Activated CD8-positive, alpha-beta memory T cell treated with anti-CD3 and anti-CD28 coated beads, Interleukin-2, amount 10 ng/mL, durations not matched to agents 7 days and 5 days (primary cell): Measurements from ENCODE around the gene MCL1. TPM values are rescaled to one million over a fixed set of nuclear protein-coding genes. Genes with fewer than 3 reads are reported as not detected.

ENCODE experiments used
- ATAC-seq: fragments of 150-1000 bp; cut with Tn5 transposase; one replicate; pipeline ENCODE4 v1.10.0; 2021; ENCODE audit warnings: moderate library complexity
- CTCF ChIA-PET: fragments of 350-600 bp; sonication (Branson Sonifier 250); formaldehyde crosslinking; loops from one replicate; lab custom pipeline; 2021; ENCODE audit warnings: antibody characterized with exemption; lab: Charles Lee
- DNase-seq: peaks from one replicate; pipeline ENCODE4 v3.0.0-alpha.2; 2020
- H3K27ac Mint-ChIP-seq: one replicate; pipeline ENCODE4 v1.8.0; 2021; ENCODE audit warnings: mild to moderate bottlenecking, mixed read lengths
- H3K27me3 Mint-ChIP-seq: one replicate; pipeline ENCODE4 v1.8.0; 2021; ENCODE audit warnings: mixed read lengths
- H3K36me3 Mint-ChIP-seq: one replicate; pipeline ENCODE4 v1.8.0; 2021; ENCODE audit warnings: mild to moderate bottlenecking, mixed read lengths
- H3K4me1 Mint-ChIP-seq: one replicate; pipeline ENCODE4 v1.8.0; 2021; ENCODE audit warnings: mixed read lengths
- H3K4me3 Mint-ChIP-seq: one replicate; pipeline ENCODE4 v1.8.0; 2021; ENCODE audit warnings: mild to moderate bottlenecking, moderate library complexity, mixed read lengths
- H3K9me3 Mint-ChIP-seq: one replicate; pipeline ENCODE4 v1.8.0; 2022; ENCODE audit warnings: low read depth, mixed read lengths
- microRNA-seq: library from miRNA; unstranded; fragments of <30 nt; microRNA quantifications from one replicate; pipeline ENCODE4 v1.2.0, GENCODE V29; 2022
- total RNA-seq, 2 experiments: library from RNA; stranded (reverse); gene quantifications; one replicate each; pipeline ENCODE4 v1.2.3, GENCODE V29; 2021

MCL1 gene
- total RNA-seq, 2 experiments from 2014 or later = 373 to 408 TPM

DNA sequence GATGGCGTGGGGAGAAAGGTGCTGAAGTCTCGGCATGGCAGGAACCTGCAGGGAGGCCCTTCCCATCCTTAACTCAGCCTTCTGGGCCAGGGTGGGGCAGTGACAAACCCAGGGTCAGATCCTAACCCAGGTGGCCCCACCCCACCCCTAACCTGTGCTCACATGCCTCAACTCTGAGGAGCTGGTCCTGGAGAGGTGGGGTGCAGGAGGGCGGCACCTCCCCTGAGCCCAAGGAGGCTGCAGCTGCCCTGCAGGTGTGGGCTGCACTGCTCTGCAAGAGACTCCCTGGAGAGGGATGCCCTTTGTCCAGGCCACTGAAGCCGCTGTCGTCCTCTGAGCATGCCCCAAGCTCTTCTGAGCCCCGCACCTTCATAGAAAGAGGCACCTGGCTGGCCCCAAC is 45.4 kb downstream of the MCL1 start:
- Mint-ChIP-seq H3K27me3 (no peaks in the 10 kb centered on the region), H3K4me1 (no peaks in the 10 kb centered on the region), H3K27ac (no peak overlapping the region), H3K9me3 (no peaks in the 10 kb centered on the region), H3K36me3 (no peaks in the 10 kb centered on the region), H3K4me3 (no peak overlapping the region)
- no peak for DNase-seq
- CTCF ChIA-PET = interaction anchor here (1.0 to 3.1 kb wide), 5 partner anchors 15 to 54 kb away, joined by 3 to 27 read pairs (median 4); partner anchors contain the start of genes ADAMTSL4 and FALEC
- ATAC-seq = no peak

DNA sequence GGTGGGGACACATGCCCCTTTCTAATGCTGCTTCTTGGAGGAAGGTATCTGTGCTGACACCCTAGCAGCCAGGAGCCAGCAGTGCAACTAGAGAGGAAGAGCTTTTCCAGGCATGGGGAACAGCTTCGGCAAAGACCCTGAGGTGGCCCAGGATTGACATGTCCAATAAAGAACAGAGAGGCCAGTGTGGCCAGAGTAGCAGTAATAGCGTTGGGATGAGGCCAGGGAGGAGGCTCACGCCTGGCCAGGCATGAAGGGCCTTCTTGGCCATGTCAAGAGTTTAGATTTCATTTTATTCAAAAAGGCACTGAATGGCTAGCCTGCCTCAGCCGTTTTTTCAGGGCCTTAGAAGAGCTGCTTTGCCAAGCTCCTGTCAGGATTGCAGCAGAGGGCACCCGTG is 46.5 kb downstream of the MCL1 start:
- Mint-ChIP-seq H3K4me1 (no peaks in the 10 kb centered on the region), H3K9me3 (no peaks in the 10 kb centered on the region), H3K4me3 (no peak overlapping the region), H3K36me3 (no peaks in the 10 kb centered on the region), H3K27me3 (no peaks in the 10 kb centered on the region), H3K27ac (no peak overlapping the region)
- DNase-seq = no peak
- CTCF ChIA-PET = interaction anchor here (0.7 to 3.1 kb wide), 33 partner anchors 9 to 307 kb away, joined by 3 to 27 read pairs (median 4); partner anchors contain the start of genes ADAMTSL4, CA14, ECM1 and ENSA
- no peak for ATAC-seq

DNA sequence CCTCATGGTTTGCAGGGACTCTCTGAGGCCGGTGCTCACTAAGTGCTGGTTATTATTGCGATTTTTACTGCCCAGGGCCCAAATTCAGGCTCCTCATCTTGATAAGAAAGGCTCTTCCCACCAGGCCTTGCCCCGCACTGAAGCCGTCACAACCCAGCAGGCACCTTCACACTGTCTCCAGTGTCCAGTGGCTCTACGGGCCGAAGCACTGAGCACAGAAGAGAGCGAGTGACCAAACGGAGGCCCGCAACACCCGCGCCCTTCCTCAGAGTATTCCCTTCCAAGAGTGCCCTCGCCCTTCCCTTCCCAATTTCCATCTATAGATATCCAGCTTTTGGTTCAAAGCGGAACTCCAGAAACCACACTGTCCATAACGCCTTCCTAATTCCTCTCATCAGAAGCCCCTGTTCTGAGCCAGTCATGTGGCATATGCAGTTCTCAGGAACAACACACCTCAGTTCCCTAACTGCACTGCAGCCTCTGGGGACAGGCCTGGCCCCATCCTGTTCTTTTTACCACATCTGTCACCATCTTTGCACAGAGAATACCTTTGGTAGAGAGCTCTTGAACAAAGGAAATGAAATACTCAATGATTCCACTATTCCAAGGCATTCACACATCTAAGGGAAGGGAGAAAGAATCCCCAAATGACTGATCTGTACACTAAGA is 48.8 kb downstream of the MCL1 start:
- Mint-ChIP-seq H3K36me3 (no peaks in the 10 kb centered on the region), H3K4me1 (no peaks in the 10 kb centered on the region), H3K27me3 (no peaks in the 10 kb centered on the region), H3K4me3 (no peak overlapping the region), H3K9me3 (no peaks in the 10 kb centered on the region), H3K27ac (no peak overlapping the region)
- no peak for ATAC-seq
- DNase-seq = no peak
- CTCF ChIA-PET = interaction anchor here (0.6 to 3.1 kb wide), 8 partner anchors 14 to 685 kb away, joined by 3 to 27 read pairs (median 5); partner anchors contain the start of genes ADAMTSL4 and FALEC

DNA sequence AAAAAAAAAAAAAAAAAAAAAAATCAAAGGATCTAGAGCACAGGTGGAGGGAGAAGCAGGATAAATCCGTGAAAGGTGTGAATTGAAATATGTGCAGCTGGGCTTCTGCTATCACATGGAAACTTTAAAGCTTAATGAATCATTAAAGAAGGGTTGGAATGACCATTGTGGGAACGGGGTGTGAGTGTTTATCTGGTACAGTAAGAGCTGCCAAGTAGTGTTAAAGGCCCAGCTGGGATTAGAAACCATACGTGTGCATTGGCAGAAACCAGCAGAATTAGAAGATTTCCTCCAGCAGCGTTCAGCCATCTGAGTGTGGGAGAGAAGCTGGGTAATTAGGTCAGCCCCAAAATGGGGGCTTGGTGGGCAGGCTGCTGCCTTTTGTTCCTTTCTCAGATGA is 50.4 kb downstream of the MCL1 start:
- Mint-ChIP-seq H3K27ac (no peak overlapping the region), H3K27me3 (no peaks in the 10 kb centered on the region), H3K4me3 (no peak overlapping the region), H3K4me1 (no peaks in the 10 kb centered on the region), H3K36me3 (no peaks in the 10 kb centered on the region), H3K9me3 (no peaks in the 10 kb centered on the region)
- no peak for DNase-seq
- CTCF ChIA-PET = interaction anchor here (0.9 to 2.8 kb wide), 3 partner anchors 11 to 273 kb away, joined by 3 to 12 read pairs (median 3); no protein-coding TSS in a partner anchor
- ATAC-seq = no peak

DNA sequence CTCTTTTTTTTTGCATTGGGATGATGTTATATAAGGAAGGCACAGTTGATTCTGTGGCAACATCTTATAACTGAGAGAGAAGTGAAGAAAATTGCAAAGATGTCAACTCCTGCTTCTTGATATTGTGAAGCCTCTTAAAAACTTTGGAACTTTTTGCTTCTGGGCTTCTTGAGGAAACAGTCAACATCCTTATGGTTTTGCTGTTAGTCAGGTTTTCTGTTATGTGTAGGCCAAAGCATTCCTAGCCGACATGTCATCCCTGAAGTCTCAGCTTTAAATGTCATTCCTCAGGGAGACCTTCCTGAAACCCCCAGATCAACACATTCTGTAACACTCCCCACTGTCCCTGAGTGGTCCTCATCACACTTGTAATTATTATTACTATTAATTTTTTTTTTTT is 51.2 kb downstream of the MCL1 start:
- Mint-ChIP-seq H3K4me3 (no peak overlapping the region), H3K36me3 (no peaks in the 10 kb centered on the region), H3K4me1 (no peaks in the 10 kb centered on the region), H3K27me3 (no peaks in the 10 kb centered on the region), H3K9me3 (no peaks in the 10 kb centered on the region), H3K27ac (no peak overlapping the region)
- CTCF ChIA-PET = interaction anchor here (2.8 kb wide), 1 partner anchor 272 kb away, joined by 12 read pairs; no protein-coding TSS in a partner anchor
- DNase-seq (no peak), ATAC-seq (no peak)

DNA sequence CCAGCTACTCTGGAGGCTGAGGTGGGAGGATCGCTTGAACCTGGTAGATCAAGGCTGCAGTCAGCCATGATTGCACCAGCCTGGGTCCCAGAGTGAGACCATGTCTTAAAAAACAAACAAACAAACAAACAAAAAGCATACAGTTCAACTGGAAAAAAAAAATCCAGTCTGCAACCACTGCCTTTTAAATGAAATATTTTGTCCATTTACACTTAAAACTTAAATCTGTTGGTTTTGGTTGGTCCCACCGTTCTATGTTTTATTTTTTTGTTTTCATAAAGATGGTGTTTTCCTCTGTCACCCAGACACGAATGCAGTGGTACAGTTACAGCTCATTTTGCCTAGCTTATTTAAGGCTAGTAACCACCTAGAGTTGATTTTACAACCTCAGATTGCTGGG is 54.1 kb downstream of the MCL1 start:
- ATAC-seq (no peak), DNase-seq (no peak)
- Mint-ChIP-seq H3K4me1 (peaks cover 5% of the 10 kb centered on the region), H3K9me3 (no peaks in the 10 kb centered on the region), H3K36me3 (no peaks in the 10 kb centered on the region), H3K27me3 (no peaks in the 10 kb centered on the region), H3K27ac (no peak overlapping the region), H3K4me3 (no peak overlapping the region)
- CTCF ChIA-PET = interaction anchor here (1.1 kb wide), 1 partner anchor 10 kb away, joined by 3 read pairs; the partner anchor contains the start of gene FALEC

Small RNA genes within 50 kb of the gene (microRNA-seq; reads per million reads assigned to microRNA genes)
- gene MIR4257 = not detected

Other genes with a start within 250 kb of the MCL1 start
- gene RPRD2, start 215.5 kb downstream of the MCL1 start, total RNA-seq = 10 to 100 TPM; 28.1 to 28.5 TPM
- gene TARS2, start 92.2 kb downstream of the MCL1 start, total RNA-seq = 10 to 100 TPM; 51.0 to 51.8 TPM
- gene ECM1, start 71.5 kb downstream of the MCL1 start, total RNA-seq = 1 to 10 TPM; 1.0 to 1.3 TPM
- under 1 TPM in 1 of 2 experiments, not detected in 1; 0.59 TPM for gene FALEC, start 63.9 kb downstream of the MCL1 start, total RNA-seq
- gene ADAMTSL4, start 30.2 kb downstream of the MCL1 start, total RNA-seq = under 1 TPM; 0.18 to 0.35 TPM
- gene ENSA, start 50.0 kb upstream of the MCL1 start, total RNA-seq = 100 to 1,000 TPM; 202 to 252 TPM
- 10 to 100 TPM; 20.7 to 22.6 TPM for gene GOLPH3L, start 117.5 kb upstream of the MCL1 start, total RNA-seq
- gene HORMAD1, start 141.3 kb upstream of the MCL1 start, total RNA-seq = under 1 TPM in 1 of 2 experiments, not detected in 1; 0.26 TPM
- 10 to 100 TPM; 85.3 to 95.9 TPM for gene CTSS, start 186.2 kb upstream of the MCL1 start, total RNA-seq
- 1 to 10 TPM; 5.7 to 6.4 TPM for gene CTSK, start 228.7 kb upstream of the MCL1 start, total RNA-seq